ENCODE measurements around the gene BICRAL. TPM values are rescaled to one million over a fixed set of nuclear protein-coding genes. Genes with fewer than 3 reads are reported as not detected.
"Not testable (repeated sequence)": the region's sequence is repeated elsewhere in the genome, so short reads cannot be mapped to it uniquely, and the experiment has no call there.

The BICRAL gene
- total RNA-seq, 1 donor from 2014 or later = 25.5 TPM

DNA sequence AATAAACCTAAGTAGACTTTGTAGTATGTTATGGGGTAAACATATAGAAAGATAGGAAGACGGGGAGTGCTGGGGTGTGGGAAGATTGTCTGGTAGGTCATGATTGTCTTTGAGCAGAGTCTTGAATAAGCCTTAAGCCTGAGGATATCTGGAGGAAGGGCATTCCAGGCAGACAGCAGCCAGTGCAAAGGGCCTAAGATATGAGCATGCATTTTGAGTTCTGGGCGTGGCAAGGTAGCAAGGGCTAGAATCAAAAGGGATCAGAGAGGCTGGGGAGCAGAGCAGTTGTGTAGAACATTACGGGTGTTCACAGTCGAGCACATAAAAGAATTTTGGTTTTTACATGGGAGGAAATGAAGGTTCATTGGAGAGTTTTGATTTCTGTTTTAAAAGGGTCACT is 14.3 kb downstream of the BICRAL start:
- TF ChIP-seq, protein P1, sequence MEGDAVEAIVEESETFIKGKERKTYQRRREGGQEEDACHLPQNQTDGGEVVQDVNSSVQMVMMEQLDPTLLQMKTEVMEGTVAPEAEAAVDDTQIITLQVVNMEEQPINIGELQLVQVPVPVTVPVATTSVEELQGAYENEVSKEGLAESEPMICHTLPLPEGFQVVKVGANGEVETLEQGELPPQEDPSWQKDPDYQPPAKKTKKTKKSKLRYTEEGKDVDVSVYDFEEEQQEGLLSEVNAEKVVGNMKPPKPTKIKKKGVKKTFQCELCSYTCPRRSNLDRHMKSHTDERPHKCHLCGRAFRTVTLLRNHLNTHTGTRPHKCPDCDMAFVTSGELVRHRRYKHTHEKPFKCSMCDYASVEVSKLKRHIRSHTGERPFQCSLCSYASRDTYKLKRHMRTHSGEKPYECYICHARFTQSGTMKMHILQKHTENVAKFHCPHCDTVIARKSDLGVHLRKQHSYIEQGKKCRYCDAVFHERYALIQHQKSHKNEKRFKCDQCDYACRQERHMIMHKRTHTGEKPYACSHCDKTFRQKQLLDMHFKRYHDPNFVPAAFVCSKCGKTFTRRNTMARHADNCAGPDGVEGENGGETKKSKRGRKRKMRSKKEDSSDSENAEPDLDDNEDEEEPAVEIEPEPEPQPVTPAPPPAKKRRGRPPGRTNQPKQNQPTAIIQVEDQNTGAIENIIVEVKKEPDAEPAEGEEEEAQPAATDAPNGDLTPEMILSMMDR (IDR thresholded peaks at IDR 0.05) = no peak
- intact Hi-C loops (cut with micrococcal nuclease) = no loop called here
- Mint-ChIP-seq H3K9me3 (no peaks in the 10 kb centered on the region), H3K4me3 (no peak overlapping the region), H3K4me1 (peaks cover 16% of the 10 kb centered on the region), H3K36me3 (ENCODE audit: low read depth) (peaks cover 11% of the 10 kb centered on the region), H3K27ac (no peak overlapping the region), H3K27me3 (no peaks in the 10 kb centered on the region)
- POLR2A ChIA-PET = interaction anchor here (0.7 kb wide), 1 partner anchor 50 kb away, joined by 7 read pairs; no protein-coding TSS in a partner anchor
- DNase-seq = no peak
- no peak for ATAC-seq (ENCODE audit: low read depth)
- CTCF ChIA-PET = no interaction called here

DNA sequence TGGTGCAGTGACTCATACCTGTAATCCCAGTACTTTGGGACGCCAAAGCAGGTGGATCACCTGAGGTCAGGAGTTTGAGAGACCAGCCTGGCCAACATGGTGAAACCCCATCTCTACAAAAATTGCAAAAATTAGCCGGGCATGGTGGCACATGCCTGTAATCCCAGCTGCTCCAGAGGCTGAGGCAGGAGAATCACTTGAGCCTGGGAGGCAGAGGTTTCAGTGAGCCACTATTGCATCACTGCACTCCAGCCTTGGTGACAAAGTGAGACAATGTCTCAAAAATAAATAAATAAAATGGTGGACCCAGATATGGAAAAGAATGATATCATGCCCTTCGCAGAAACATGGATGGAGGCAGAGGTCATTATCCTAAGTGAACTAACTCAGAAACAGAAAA is 15.8 kb downstream of the BICRAL start:
- H3K27ac Mint-ChIP-seq; H3K4me3 Mint-ChIP-seq; H3K27me3 Mint-ChIP-seq; intact Hi-C loops (cut with micrococcal nuclease); DNase-seq; ATAC-seq (ENCODE audit: low read depth); H3K9me3 Mint-ChIP-seq: not testable (repeated sequence)
- ChIA-PET POLR2A (interaction anchor here (0.6 to 1.5 kb wide), 6 partner anchors 8 to 1717 kb away, joined by 3 to 10 read pairs (median 4); partner anchors contain the start of gene TBCC), CTCF (interaction anchor here (0.9 kb wide), 1 partner anchor 136 kb away, joined by 3 read pairs; no protein-coding TSS in a partner anchor)
- H3K4me1 Mint-ChIP-seq = peaks cover 16% of the 10 kb centered on the region
- H3K36me3 Mint-ChIP-seq (ENCODE audit: low read depth) = peaks cover 11% of the 10 kb centered on the region

DNA sequence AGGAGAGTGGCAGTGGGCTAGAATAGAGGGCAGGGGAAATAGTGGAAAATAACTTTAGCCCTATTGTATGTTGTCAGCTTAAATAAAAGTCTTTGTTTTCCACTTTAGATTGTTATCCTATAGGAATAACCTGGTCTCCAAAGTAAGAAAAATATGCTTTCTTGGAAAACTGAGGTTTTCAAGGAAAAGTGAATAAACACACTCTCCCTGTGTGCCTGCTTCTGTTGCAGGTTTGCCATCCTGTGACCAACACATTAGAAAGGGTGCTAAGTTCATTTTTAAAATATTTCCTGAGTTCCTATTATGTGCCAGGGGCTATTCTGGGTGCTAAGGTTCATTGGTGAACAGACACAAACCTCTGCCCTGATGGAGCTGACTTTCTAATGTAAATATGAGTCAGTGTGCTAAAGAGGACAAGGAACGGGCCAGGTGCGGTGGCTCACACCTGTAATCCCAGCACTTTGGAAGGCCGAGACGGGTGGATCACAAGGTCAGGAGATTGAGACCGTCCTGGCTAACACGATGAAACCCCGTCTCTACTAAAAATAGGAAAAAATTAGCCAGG is 23.5 kb downstream of the BICRAL start:
- peaks cover 2% of the 10 kb centered on the region for H3K4me1 Mint-ChIP-seq
- CTCF ChIA-PET = interaction anchor here (1.2 kb wide), 1 partner anchor 79 kb away, joined by 3 read pairs; no protein-coding TSS in a partner anchor

DNA sequence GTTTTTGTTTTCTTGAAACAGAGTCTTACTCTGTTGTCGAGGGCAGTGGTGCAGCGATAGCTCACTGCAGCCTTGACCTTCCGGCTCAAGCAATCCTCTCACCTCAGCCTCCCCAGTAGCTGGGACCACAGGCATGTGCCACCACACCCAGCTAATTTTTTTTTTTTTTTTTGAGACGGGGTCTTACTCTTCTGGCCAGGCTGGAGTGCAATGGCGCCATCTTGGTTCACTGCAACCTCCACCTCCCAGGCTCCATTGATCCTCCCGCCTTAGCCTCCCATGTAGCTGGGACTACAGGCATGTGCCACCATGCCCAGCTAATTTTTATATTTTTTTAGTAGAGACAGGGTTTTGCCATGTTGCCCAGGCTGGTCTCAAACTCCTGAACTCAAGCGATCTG is 24.5 kb downstream of the BICRAL start:
- H3K9me3 Mint-ChIP-seq; ATAC-seq (ENCODE audit: low read depth); H3K4me1 Mint-ChIP-seq; DNase-seq; H3K27ac Mint-ChIP-seq; H3K4me3 Mint-ChIP-seq; H3K27me3 Mint-ChIP-seq; intact Hi-C loops (cut with micrococcal nuclease): not testable (repeated sequence)
- ChIA-PET CTCF (interaction anchor here (1.2 kb wide), 1 partner anchor 80 kb away, joined by 3 read pairs; no protein-coding TSS in a partner anchor), POLR2A (interaction anchor here (0.8 kb wide), 1 partner anchor 60 kb away, joined by 3 read pairs; the partner anchor contains the start of gene TBCC)
- peaks cover 14% of the 10 kb centered on the region for H3K36me3 Mint-ChIP-seq (ENCODE audit: low read depth)

More for the DNA sequence above, 23.5 kb downstream of the BICRAL start:
- ATAC-seq (ENCODE audit: low read depth) = no peak
- Mint-ChIP-seq H3K27me3 (no peaks in the 10 kb centered on the region), H3K9me3 (no peaks in the 10 kb centered on the region), H3K36me3 (ENCODE audit: low read depth) (peaks cover 9% of the 10 kb centered on the region), H3K4me3 (no peak overlapping the region), H3K27ac (no peak overlapping the region)
- intact Hi-C loops (cut with micrococcal nuclease) = no loop called here
- TF ChIP-seq, protein P1 (IDR thresholded peaks at IDR 0.05) = no peak
- POLR2A ChIA-PET = interaction anchor here (1.2 kb wide), 1 partner anchor 59 kb away, joined by 5 read pairs; the partner anchor contains the start of gene TBCC
- no peak for DNase-seq

DNA sequence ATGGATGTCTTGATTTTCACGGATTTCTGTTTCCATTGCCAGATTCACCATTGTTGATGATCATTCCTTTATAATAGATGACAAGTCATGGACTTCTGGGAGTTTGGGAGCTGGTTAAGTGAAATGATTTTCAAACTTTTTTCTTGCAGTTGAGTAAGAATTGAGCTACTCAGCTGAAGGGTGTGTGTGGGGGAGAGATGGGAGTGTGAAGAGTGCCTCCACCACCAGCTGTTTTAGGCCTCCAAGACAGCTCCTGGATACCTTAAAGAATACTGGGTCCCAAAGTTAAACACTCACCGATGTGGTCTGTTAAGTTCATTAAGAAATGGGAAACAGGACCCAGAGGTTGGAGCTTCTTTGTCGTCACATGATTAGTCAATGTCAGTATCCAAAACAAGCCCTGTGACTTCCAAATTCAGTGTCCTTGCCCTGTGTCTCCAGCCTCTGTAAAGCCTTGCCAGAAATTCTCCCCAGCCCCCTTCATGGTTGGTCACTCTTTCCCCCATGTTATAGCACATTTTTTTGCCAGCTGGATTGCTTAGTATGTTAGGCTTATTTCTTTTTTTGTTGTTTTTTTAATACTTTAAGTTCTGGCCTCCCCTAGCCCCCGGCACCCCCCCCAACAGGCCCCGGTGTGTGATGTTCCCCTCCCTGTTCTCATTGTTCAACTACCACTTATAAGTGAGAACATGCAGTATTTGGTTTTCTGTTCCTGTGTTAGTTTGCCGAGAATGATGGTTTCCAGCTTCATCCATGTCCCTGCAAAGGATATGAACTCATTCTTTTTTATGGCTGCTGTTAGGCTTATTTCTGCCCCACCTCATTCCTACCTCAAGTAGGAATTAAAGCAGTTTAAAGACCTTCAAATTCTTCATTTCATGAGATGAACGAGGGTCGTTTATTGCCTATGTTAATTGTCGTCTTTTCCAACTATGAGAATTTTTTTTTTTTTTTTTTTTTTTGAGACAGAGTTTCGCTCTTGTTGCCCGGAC is 26.9 kb downstream of the BICRAL start:
- ChIA-PET POLR2A (interaction anchor here (0.7 to 1.2 kb wide), 5 partner anchors 14 to 62 kb away, joined by 3 to 6 read pairs (median 4); no protein-coding TSS in a partner anchor), CTCF (no interaction called here)
- Mint-ChIP-seq H3K27ac (no peak overlapping the region), H3K27me3 (no peaks in the 10 kb centered on the region), H3K36me3 (ENCODE audit: low read depth) (peaks cover 18% of the 10 kb centered on the region), H3K4me3 (no peak overlapping the region), H3K4me1 (peaks cover 5% of the 10 kb centered on the region), H3K9me3 (no peaks in the 10 kb centered on the region)
- ATAC-seq (ENCODE audit: low read depth) (no peak), DNase-seq (no peak)
- TF ChIP-seq, protein P1 (IDR thresholded peaks at IDR 0.05) = no peak
- intact Hi-C loops (cut with micrococcal nuclease) = no loop called here

All from activated B cell treated with CpG ODN at 0.5 μM for 24 hours (primary cell).